Measurements from ENCODE around the gene GABRR2. TPM values are rescaled to one million over a fixed set of nuclear protein-coding genes. Genes with fewer than 3 reads are reported as not detected.
"Not testable (repeated sequence)": the region's sequence is repeated elsewhere in the genome, so short reads cannot be mapped to it uniquely, and the experiment has no call there.

Gene GABRR2
- polyA plus RNA-seq, 10 donors, result 0.41 to 3.2 (median 1.4) TPM

DNA sequence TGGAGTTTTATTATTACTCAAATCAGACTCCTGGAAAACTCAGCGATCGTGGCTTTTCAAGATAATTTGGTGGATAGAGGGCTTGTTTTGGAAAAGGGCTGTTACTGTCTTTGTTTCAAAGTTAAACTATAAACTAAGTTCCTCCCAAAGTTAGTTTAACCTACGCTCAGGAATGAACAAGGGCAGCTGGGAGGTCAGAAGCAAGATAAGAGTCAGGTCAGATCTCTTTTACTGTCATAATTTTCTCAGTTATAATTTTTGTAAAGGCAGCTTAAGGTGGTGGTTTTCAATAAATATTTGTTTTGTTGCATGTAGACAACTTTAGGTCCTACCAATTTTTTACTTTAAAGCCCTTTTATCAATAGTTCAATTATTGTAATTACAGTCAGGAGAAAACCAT, 9.2 kb upstream of the GABRR2 start:
- no peak for DNase-seq

DNA sequence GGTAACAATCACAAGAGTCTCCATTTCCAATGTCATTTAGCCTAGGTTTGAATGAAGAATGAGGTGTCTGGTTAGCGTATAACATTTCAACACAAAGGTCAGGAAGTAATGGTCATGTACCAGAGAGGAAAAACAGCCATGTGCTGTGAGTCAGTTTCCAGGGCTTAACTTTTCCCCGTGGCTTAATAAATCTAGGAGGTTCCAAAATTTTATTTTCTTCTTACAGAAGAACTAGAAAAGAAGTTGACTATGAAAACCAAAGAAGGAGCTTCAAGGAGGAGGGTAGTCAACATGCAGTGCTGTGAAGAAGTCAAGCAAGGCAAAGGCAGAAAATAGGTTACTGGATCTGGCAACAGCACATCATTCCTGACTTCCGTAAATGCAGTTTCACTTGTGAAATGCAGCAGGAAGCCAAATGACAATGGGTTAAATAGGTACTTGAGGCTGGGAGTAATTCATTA, 8.4 kb upstream of the GABRR2 start:
- peak in 1 of 3 donors; percentile 9 for DNase-seq

GRCh38 chr6:89321131-89321970, 6.3 kb upstream of the GABRR2 start:
- DNase-seq, result no peak

- DNase-seq, result no peak
These were observed 5.0 kb upstream of the GABRR2 start for GRCh38 chr6:89320012-89320559.

- DNase-seq, result no peak
These were observed 2.0 kb upstream of the GABRR2 start for GRCh38 chr6:89317067-89317466.

DNA sequence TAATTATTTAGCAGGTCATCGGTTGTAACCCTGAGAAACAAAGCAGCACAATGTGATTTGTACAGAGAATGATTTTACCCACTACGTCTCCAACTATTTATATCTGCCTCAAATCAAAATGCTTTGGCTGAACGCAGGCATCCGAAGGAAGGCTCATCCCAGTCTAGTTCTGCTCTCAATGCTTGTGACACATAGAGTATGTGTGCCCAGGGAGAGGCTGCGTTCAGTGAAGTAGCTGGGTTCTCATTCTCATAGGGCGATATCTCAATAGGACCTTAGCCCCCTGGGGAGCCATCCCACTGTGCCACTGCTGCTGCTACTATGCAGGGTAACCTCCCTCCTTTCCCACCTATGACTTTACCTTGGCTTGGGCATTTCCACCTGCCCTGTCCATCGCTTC, 407 bp downstream of the GABRR2 start:
- no peak for DNase-seq

DNA sequence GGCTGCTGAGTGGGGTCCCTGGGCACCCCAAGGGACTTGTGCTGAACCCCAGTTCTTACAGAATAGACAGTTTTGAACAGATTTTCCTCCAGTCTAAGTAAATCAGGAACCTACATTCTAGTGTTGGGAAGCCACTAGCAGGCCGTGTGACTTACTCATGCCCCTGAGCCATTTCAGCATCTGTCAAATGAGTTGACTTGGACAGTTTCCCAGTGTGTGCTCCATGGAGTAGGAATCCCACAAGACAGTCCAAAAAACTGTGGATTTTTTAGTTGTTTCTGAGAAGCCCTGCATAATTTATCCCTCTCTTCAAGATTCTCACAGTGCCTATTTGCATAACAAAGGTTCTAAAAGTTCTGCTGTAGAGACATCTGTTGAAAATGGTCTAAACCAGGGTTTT, 2.1 kb downstream of the GABRR2 start:
- DNase-seq, result peak; percentile 55 to 84 (median 79)

DNA sequence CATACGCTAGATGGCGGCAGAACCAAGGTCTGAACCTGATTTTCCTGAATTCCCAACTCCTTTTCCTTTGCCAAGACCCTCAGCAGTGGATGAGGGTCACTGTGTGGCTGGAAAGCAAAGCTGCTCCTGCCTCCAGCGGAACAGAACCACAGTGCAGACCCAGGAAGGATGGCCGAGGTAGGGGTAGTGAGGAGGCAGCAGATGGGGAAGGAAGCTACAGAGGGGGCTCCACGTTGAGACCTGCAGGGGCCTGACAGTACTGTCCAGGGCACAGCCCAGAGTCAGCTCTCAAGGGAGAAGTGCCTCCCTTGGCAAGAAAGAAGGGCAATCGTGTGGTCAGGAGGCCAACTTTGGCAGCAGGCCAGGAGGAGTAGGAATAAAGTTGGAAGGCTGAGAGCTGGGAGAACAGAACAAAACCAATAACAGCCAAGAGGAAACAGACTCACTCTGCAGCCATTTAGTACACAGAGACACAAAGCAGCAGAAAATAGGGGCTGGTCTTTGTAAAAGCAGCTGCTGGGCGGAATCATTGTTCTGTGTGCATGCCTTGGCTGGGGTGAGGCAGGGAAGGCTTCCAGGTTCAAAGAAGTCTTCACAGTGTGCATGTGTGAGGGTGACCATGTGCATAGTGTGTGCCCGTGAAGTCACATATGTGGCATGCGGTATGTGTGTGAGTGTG, 3.1 kb downstream of the GABRR2 start:
- DNase-seq, result peak; percentile 68 to 92 (median 82)

- DNase-seq, result no peak
These were observed 3.6 kb downstream of the GABRR2 start for GRCh38 chr6:89311530-89311852.

- DNase-seq, result peak in 1 of 3 donors; percentile 29
These were observed 4.2 kb downstream of the GABRR2 start for GRCh38 chr6:89310929-89311328.

DNA sequence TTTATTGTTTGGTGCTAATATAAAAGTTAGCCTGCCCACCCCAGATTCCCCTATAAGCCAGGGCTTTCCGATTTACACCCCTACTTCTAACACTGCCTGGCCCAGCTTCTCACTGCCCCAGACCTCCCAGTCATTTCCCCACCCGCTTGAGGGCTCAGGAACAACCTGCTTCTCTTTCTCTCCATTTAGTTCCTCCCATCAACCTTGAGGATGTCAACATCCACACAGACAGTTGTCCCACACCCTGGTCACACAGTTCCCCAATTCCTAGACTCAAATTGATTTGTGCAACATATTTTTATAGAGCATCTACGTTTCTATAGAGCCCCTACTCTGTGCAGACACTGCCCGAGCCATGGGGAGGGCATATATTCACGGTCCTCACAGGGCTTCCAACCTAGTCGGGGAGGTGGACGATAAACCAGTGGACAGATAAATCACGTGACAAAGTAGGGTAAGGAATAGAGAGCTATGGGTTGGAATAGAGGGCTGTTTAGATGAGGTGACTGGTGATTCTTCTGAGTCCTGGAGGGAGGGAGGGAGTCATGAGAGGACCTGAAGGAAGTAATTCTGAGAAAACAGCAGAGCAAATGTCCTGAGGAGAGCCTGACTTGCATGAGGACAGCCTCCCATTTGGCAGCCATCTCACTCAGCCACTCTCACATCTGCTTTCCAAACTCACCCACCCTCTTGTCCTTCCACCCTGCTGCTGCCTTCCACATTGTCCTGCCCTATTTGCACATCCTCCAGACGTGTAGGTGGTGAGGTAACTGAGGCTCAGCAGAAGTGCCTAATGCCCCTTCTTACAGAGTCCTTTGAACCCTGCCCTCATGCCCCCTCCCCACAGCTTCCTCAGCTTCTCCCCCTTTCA, 6.3 kb downstream of the GABRR2 start:
- DNase-seq, result no peak

DNA sequence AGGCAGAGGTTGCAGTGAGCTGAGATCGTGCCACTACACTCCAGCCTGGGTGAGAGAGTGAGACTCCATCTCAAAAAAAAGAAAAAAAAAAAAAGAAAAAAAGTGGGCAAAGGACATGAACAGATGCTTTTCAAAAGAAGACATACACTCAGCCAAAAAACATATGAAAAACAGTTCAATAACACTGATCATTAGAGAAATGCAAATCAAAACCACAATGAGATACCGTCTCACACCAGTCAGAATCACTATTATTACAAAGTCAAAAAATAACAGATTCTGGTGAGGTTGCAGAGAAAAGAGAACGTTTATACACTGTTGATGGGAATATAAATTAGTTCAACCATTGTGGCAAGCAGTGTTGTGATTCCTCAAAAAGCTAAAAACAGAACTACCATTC, 10.6 kb downstream of the GABRR2 start:
- DNase-seq, result not testable (repeated sequence)

GRCh38 chr6:89302936-89303335, 12.2 kb downstream of the GABRR2 start:
- DNase-seq, result no peak

DNA sequence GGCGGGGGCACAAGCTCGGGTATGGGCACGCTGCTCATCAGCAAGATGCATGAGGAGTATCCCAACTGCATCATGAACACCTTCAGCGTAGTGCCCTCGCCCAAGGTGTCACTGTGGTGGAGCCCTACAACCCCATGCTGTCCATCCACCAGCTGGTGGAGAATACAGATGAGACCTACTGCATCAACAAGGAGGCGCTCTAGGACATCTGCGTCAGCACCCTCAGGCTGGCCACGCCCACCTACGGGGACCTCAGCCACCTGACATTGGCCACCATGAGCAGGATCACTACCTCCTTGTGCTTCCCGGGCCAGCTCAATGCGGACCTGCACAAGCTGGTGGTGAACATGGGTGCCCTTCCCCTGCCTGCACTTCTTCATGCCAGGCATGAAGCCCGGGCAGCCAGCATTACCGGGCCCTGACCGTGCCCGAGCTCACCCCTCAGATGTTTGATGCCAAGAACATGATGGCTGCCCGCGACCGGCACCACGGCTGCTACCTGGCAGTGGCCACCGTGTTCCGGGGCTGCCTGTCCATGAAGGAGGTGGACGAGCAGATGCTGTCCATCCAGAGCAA, 12.8 kb downstream of the GABRR2 start:
- no peak for DNase-seq

DNA sequence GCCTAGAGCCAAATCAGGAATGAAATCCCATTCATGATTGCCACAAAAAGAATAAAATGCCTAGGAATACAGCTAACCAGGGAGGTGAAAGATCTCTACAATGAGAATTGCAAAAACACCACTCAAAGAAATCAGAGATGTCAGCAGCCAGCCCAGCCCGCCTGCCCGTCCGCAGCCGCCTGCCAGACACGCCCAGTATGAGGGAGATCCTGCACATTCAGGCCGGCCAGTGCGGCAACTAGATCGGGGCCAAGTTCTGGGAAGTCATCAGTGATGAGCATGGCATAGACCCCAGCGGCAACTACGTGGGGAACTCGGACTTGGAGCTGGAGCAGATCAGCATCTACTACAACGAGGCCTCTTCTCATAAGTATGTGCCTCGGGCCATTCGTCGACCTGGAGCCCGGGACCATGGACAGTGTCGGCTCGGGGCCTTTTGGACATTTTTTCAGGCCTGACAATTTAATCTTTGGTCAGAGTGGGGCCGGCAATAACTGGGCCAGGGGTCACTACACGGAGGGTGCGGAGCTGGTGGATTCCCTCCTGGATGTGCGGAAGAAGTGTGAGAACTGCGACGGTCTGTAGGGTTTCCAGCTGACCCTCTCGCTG, 13.4 kb downstream of the GABRR2 start:
- DNase-seq, result no peak

- no peak for DNase-seq
These were observed 15.6 kb downstream of the GABRR2 start for GRCh38 chr6:89299466-89299850.

DNA sequence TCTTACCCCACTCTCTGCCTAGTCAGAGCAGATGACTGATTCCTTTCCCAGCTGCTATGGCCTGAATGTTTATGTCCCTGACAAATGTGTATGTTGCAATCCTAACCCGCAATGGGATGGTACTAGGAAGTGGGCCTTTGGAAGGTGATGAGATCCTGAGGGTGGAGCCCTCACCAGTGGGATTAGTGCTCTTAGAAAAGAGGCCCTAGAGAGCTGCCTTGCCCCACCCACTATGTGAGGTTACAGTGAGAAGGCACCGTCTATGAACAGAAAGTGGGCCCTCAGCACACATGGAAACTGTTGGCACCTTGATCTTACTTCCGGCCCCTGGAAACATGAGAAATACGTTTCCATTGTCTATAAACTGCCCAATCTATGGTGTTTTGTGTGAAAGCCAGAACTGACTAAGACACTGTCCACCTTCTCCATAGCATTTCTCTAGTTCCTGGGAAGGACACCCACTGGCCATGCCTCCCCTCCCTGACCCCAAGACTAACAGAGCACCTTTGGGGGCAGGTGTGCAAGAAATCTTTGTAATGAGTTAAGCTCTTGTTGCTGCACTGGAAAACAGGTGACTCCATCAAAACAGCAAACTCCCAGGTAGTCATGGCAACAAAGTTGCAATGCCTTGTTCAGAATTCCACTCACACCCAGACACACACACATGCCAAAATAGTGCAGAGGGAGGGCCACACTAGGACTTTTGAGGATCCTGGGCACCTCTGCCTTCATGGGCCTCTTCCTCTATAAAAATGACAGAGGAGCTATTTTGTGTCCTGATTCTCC, 16.2 kb downstream of the GABRR2 start:
- DNase-seq, result peak; percentile 48 to 67 (median 62)

DNA sequence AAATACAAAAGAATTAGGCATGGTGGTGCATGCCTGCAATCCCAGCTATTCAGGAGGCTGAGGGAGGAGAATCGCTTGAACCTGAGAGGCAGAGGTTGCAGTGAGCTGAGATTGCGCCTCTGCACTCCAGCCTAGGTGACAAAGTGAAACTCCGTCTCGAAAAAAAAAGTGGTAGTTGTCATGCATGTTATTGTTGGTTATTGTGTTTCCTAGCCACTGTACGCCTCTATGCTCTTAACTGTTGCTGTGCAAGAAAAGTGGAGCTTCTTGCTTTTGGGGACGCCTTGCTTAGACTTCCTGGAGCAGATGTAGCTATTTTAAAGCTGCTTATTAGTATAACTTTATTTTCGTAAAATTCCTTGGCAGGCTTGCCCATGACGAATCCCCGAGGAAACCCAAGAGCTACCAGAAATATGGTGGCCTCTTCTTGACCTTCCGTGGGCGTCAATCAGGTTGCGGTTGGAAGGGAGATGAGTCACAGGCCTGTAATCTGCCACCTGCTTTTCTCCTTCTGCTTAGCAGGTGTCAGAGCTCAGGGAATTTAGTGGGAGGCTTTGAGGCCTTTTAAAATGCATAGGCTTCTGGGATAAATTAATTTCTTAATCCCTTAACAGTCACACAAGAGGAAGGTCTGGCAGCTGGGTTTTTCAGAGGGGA, 17.3 kb downstream of the GABRR2 start:
- peak; percentile 86 to 93 (median 92) for DNase-seq

DNA sequence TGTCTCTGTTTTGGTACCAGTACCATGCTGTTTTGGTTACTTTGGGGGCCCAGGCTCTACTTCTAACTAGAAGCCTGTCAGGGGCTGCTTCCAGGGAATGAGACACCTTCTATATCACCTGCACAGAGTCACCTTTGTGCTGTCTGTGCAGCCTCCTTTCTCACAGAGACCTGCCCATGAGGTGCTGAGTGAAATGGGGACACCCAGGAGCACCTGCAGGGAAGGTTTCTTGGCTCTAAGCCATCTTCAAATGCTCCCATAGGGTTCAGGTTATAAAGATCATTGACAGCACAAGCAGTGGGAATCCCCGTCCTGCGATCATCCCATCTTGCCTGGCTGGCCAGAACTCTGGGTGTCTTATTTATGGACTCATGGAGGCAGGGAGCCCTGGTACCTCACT, 19.1 kb downstream of the GABRR2 start:
- DNase-seq, result no peak

DNA sequence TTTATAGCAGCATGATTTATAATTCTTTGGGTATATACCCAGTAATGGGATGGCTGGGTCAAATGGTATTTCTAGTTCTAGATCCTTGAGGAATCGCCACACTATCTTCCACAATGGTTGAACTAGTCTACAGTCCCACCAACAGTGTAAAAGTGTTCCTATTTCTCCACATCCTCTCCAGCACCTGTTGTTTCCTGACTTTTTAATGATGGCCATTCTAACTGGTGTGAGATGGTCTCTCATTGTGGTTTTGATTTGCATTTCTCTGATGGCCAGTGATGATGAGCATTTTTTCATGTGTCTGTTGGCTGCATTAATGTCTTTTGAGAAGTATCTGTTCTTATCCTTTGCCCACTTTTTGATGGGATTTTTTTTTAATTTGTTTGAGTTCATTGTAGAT, 20.0 kb downstream of the GABRR2 start:
- not testable (repeated sequence) for DNase-seq
